ENCODE results near the gene HLA-DPA1. TPM values are rescaled to one million over a fixed set of nuclear protein-coding genes. Genes with fewer than 3 reads are reported as not detected.

The HLA-DPA1 gene
- total RNA-seq, 1 experiment from 2014 or later, result 2.6 TPM

DNA sequence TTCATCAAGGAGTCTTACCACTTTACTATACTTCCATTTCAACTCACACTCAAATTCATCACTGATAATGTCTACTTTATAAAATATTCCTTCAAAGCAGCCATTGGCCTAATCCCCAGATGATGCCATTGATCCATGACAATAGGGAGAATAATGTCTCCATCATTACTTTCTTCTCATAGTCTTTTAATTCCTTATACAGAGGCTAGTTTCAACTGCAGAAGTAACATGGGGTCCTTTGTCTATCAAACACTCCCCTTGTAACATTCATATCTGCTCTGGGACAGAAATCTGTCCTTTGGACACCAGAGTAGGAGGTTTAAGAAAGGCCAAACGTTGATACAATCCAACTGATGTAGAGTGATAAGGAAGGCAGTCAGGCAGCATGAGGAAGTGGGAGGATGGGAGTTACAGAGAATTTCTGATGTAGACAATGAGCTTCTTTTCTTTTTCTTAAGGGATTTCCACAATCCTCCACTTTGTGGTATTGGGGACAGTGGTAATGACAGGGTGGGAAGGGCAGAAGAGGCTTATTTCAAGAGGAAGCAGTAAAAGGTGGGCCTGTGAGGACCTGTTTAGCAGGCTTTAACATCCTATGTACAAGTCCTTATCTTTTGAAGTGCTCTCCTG is 45.1 kb downstream of the HLA-DPA1 start:
- no peak overlapping the region for H3K14ac ChIP-seq (ENCODE audit: insufficient read depth, low read length)
- no peak overlapping the region for H3K27ac ChIP-seq (ENCODE audit: insufficient read length, low read depth, low read length)
- H3K4me1 ChIP-seq (ENCODE audit: insufficient read depth, low read length), result no peaks in the 10 kb centered on the region
- no peak overlapping the region for H3K4me2 ChIP-seq (ENCODE audit: insufficient read depth, insufficient read length, low read length)
- H3K27me3 ChIP-seq (ENCODE audit: insufficient read depth, low read length), result no peaks in the 10 kb centered on the region
- H2AFZ ChIP-seq (ENCODE audit: low read length), result no peak overlapping the region
- H3K23ac ChIP-seq (ENCODE audit: insufficient read length, low read depth, low read length), result no peak overlapping the region
- no peak overlapping the region for H3K4ac ChIP-seq (ENCODE audit: low read depth, low read length)
- H2BK20ac ChIP-seq (ENCODE audit: low read depth, low read length, poor library complexity, severe bottlenecking), result no peak overlapping the region
- no peaks in the 10 kb centered on the region for H3K9me3 ChIP-seq (ENCODE audit: control insufficient read depth, low read depth, low read length)
- H3K4me3 Mint-ChIP-seq, result no peak overlapping the region
- no peak overlapping the region for H3K56ac ChIP-seq (ENCODE audit: insufficient read length, low read depth, low read length)
- H3K4me1 Mint-ChIP-seq, result peaks cover 0 to 4% of the 10 kb centered on the region in 2 experiments; a peak in 1 of 4 replicates
- H3K36me3 Mint-ChIP-seq (ENCODE audit: insufficient read depth in 1 of 3, low read depth in 3 of 3), result no peaks in the 10 kb centered on the region
- TF ChIP-seq, protein P1, sequence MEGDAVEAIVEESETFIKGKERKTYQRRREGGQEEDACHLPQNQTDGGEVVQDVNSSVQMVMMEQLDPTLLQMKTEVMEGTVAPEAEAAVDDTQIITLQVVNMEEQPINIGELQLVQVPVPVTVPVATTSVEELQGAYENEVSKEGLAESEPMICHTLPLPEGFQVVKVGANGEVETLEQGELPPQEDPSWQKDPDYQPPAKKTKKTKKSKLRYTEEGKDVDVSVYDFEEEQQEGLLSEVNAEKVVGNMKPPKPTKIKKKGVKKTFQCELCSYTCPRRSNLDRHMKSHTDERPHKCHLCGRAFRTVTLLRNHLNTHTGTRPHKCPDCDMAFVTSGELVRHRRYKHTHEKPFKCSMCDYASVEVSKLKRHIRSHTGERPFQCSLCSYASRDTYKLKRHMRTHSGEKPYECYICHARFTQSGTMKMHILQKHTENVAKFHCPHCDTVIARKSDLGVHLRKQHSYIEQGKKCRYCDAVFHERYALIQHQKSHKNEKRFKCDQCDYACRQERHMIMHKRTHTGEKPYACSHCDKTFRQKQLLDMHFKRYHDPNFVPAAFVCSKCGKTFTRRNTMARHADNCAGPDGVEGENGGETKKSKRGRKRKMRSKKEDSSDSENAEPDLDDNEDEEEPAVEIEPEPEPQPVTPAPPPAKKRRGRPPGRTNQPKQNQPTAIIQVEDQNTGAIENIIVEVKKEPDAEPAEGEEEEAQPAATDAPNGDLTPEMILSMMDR (conservative IDR thresholded peaks at IDR 0.05), result no peak
- peaks cover 26% of the 10 kb centered on the region for H3K27me3 Mint-ChIP-seq (ENCODE audit: low read depth)
- H2BK12ac ChIP-seq (ENCODE audit: insufficient read length, low read depth, low read length), result no peak overlapping the region
- H3T11ph ChIP-seq (ENCODE audit: low read length), result no peak overlapping the region
- no peaks in the 10 kb centered on the region for H3K79me2 ChIP-seq (ENCODE audit: insufficient read depth, low read length)
- no peak overlapping the region for H4K5ac ChIP-seq (ENCODE audit: insufficient read length, low read depth, low read length)
- DNase-seq, result no peak
- H2BK15ac ChIP-seq (ENCODE audit: low read depth, low read length), result no peak overlapping the region
- no peak overlapping the region for H3K18ac ChIP-seq (ENCODE audit: insufficient read length, low read depth, low read length)
- no peaks in the 10 kb centered on the region for H4K20me1 ChIP-seq (ENCODE audit: control insufficient read depth, insufficient read depth, insufficient read length)
- H3K9ac ChIP-seq (ENCODE audit: extremely low read depth, insufficient read length, low read length), result no peak overlapping the region
- no peak overlapping the region for H4K91ac ChIP-seq (ENCODE audit: insufficient read length, low read depth, low read length)
- H3K79me1 ChIP-seq (ENCODE audit: insufficient read depth, low read depth, low read length, poor library complexity, severe bottlenecking), result no peaks in the 10 kb centered on the region
- no peak overlapping the region for H2BK5ac ChIP-seq (ENCODE audit: insufficient read length, low read length)
- no peaks in the 10 kb centered on the region for H3K9me3 Mint-ChIP-seq
- no CpG with 5 or more reads among the region's 1 CpG for WGBS (ENCODE audit: extremely low coverage, insufficient read length, low lambda C conversion rate)
- no peak overlapping the region for H2AK5ac ChIP-seq (ENCODE audit: insufficient read length, low read length)
- no peak overlapping the region for H2BK120ac ChIP-seq (ENCODE audit: low read depth, low read length, poor library complexity, severe bottlenecking)
- no peak overlapping the region; a peak in 1 of 7 replicates for H3K27ac Mint-ChIP-seq
- no peak overlapping the region for H4K8ac ChIP-seq (replicated peaks; ENCODE audit: insufficient read length, low read depth, low read length)
- H3K23me2 ChIP-seq (ENCODE audit: insufficient read length, low read depth, low read length, poor library complexity, severe bottlenecking), result no peaks in the 10 kb centered on the region

Data from H9 (cell line).